IMR-90 (cell line): ENCODE data around the gene UBR4. TPM values are rescaled to one million over a fixed set of nuclear protein-coding genes. Genes with fewer than 3 reads are reported as not detected.

Source experiments
- ATAC-seq: fragments of 200-7000 bp; cut with Tn5 transposase; 2 replicates; pipeline ENCODE4 v1.9.1; 2020; ENCODE audit warnings: low read depth, mild to moderate bottlenecking, moderate library complexity
- BruUV-seq: library from RNA; stranded (reverse); fragments of 400-500 nt; replicated peaks from 2 replicates; lab custom pipeline; 2021; lab: Mats Ljungman, UMichigan
- CTCF ChIA-PET: fragments of 300-600 bp; formaldehyde crosslinking; extraction: SDS; loops from one replicate; lab custom pipeline; 2021; ENCODE audit warnings: antibody characterized with exemption; lab: Yijun Ruan, JAX
- POLR2A ChIA-PET: fragments of 300-600 bp; sonication (Branson Sonifier 250); formaldehyde crosslinking; loops from one replicate; lab custom pipeline; 2022; ENCODE audit warnings: antibody characterized with exemption; ENCODE audit not compliant: unreplicated experiment; lab: Charles Lee
- DNase-seq: peaks from one replicate; pipeline ENCODE4 v3.0.0; 2013
- H2AFZ ChIP-seq: replicated peaks from 2 replicates; pipeline ENCODE3; 2013; ENCODE audit warnings: low read length, mild to moderate bottlenecking; ENCODE audit not compliant: poor library complexity
- H2AK5ac ChIP-seq: 2 replicates; pipeline ENCODE4 v1.6.1; 2013; ENCODE audit warnings: low read depth, low read length, inconsistent platforms
- H2AK9ac ChIP-seq: replicated peaks from 2 replicates; pipeline ENCODE3; 2013; ENCODE audit warnings: mild to moderate bottlenecking, low read depth, low read length, moderate library complexity; ENCODE audit not compliant: poor library complexity
- H2BK120ac ChIP-seq: 2 replicates; pipeline ENCODE4 v1.6.1; 2013; ENCODE audit warnings: low read depth, low read length, inconsistent platforms
- H2BK15ac ChIP-seq: 3 replicates; pipeline ENCODE4 v1.6.1; 2013; ENCODE audit warnings: low read depth, low read length, inconsistent platforms
- H2BK20ac ChIP-seq: 2 replicates; pipeline ENCODE4 v1.6.1; 2013; ENCODE audit warnings: low read depth, mild to moderate bottlenecking, inconsistent platforms, low read length, moderate library complexity
- H2BK5ac ChIP-seq: 2 replicates; pipeline ENCODE4 v1.6.1; 2013; ENCODE audit warnings: mild to moderate bottlenecking, low read depth, low read length, inconsistent platforms; ENCODE audit not compliant: poor library complexity, severe bottlenecking
- H3K14ac ChIP-seq: replicated peaks from 2 replicates; pipeline ENCODE4 v1.6.1; 2013; ENCODE audit warnings: low read depth, low read length, inconsistent platforms
- H3K18ac ChIP-seq: 2 replicates; pipeline ENCODE4 v1.6.1; 2013; ENCODE audit warnings: low read depth, low read length, control low read depth
- H3K23ac ChIP-seq: 2 replicates; pipeline ENCODE4 v1.6.1; 2013; ENCODE audit warnings: low read depth, low read length, inconsistent platforms
- H3K27ac ChIP-seq: 2 replicates; pipeline ENCODE4 v1.5.1; 2013; ENCODE audit warnings: mild to moderate bottlenecking, control low read depth, low read length; ENCODE audit not compliant: insufficient read depth
- H3K27me3 ChIP-seq: 2 replicates; pipeline ENCODE4 v1.6.1; 2013; ENCODE audit warnings: low read length; ENCODE audit not compliant: control insufficient read depth, insufficient read depth
- H3K36me3 ChIP-seq: 2 replicates; pipeline ENCODE4 v1.6.1; 2013; ENCODE audit warnings: low read length, mixed read lengths; ENCODE audit not compliant: control insufficient read depth, insufficient read depth
- H3K4ac ChIP-seq: 2 replicates; pipeline ENCODE4 v1.6.1; 2013; ENCODE audit warnings: low read depth, low read length, inconsistent platforms
- H3K4me1 ChIP-seq: 2 replicates; pipeline ENCODE4 v1.6.1; 2013; ENCODE audit warnings: low read length, mixed read lengths; ENCODE audit not compliant: control insufficient read depth, insufficient read depth
- H3K4me2 ChIP-seq: 2 replicates; pipeline ENCODE4 v1.6.1; 2013; ENCODE audit warnings: low read depth, mild to moderate bottlenecking, control low read depth, low read length, moderate library complexity
- H3K4me3 ChIP-seq: 2 replicates; pipeline ENCODE4 v1.5.1; 2013; ENCODE audit warnings: low read depth, mild to moderate bottlenecking, control low read depth, low read length, moderate library complexity; ENCODE audit not compliant: insufficient read depth
- H3K56ac ChIP-seq: 2 replicates; pipeline ENCODE4 v1.6.1; 2013; ENCODE audit warnings: low read length, inconsistent platforms; ENCODE audit not compliant: insufficient read depth; ENCODE audit errors: extremely low read depth
- H3K79me1 ChIP-seq, 2 experiments: 2 replicates each; pipeline ENCODE4 v1.6.1; 2013; ENCODE audit warnings: low read length in 2 of 2, inconsistent platforms in 1 of 2, low read depth in 1 of 2
- H3K9ac ChIP-seq: 2 replicates; pipeline ENCODE4 v1.6.1; 2013; ENCODE audit warnings: low read depth, low read length, control low read depth
- H3K9me1 ChIP-seq: 2 replicates; pipeline ENCODE4 v1.6.1; 2013; ENCODE audit warnings: low read length, inconsistent platforms; ENCODE audit not compliant: insufficient read depth
- H3K9me3 ChIP-seq: 2 replicates; pipeline ENCODE4 v1.6.1; 2013; ENCODE audit warnings: low read length; ENCODE audit not compliant: control insufficient read depth, insufficient read depth
- H4K20me1 ChIP-seq: 2 replicates; pipeline ENCODE4 v1.6.1; 2013; ENCODE audit warnings: low read length, inconsistent platforms; ENCODE audit not compliant: insufficient read depth
- H4K5ac ChIP-seq: 2 replicates; pipeline ENCODE4 v1.6.1; 2013; ENCODE audit warnings: mild to moderate bottlenecking, low read depth, low read length, control low read depth
- H4K8ac ChIP-seq, 2 experiments: 2 replicates each; pipeline ENCODE4 v1.6.1; 2013; ENCODE audit warnings: low read depth in 2 of 2, low read length in 2 of 2, control low read depth in 1 of 2, inconsistent platforms in 1 of 2
- H4K91ac ChIP-seq: 2 replicates; pipeline ENCODE4 v1.6.1; 2013; ENCODE audit warnings: low read depth, low read length, inconsistent platforms; ENCODE audit not compliant: insufficient read depth
- BHLHE40 ChIP-seq: fragments of 150-350 bp; IDR thresholded peaks from 2 replicates; pipeline ENCODE4 v1.6.1; 2016; ENCODE audit warnings: mild to moderate bottlenecking, low read depth, low read length
- CEBPB ChIP-seq: IDR thresholded peaks from 2 replicates; pipeline ENCODE4 v1.6.1; 2012; ENCODE audit warnings: low read depth, low read length, improper control_type of control experiment
- CHD1 ChIP-seq: IDR thresholded peaks from 2 replicates; pipeline ENCODE4 v1.6.1; 2012; ENCODE audit warnings: low read depth, low read length, improper control_type of control experiment
- ELK1 ChIP-seq: fragments of 150-350 bp; IDR thresholded peaks from 2 replicates; pipeline ENCODE4 v1.6.1; 2016; ENCODE audit warnings: low read depth, mild to moderate bottlenecking, low read length, moderate library complexity, borderline replicate concordance
- FOS ChIP-seq: fragments of 150-350 bp; IDR thresholded peaks from 2 replicates; pipeline ENCODE4 v1.6.1; 2016; ENCODE audit warnings: low read depth, low read length
- MAZ ChIP-seq: IDR thresholded peaks from 2 replicates; pipeline ENCODE4 v1.6.1; 2012; ENCODE audit warnings: low read depth, mild to moderate bottlenecking, low read length, improper control_type of control experiment, moderate library complexity, borderline replicate concordance
- MXI1 ChIP-seq: IDR thresholded peaks from 2 replicates; pipeline ENCODE4 v1.6.1; 2012; ENCODE audit warnings: low read depth, mild to moderate bottlenecking, low read length, moderate library complexity, borderline replicate concordance
- NFE2L2 ChIP-seq: fragments of 150-350 bp; IDR thresholded peaks from 2 replicates; pipeline ENCODE4 v1.6.1; 2016; ENCODE audit warnings: low read depth, mild to moderate bottlenecking, low read length
- POLR2A ChIP-seq: IDR thresholded peaks from 2 replicates; pipeline ENCODE4 v1.6.1; 2012; ENCODE audit warnings: mild to moderate bottlenecking, low read depth, low read length
- RAD21 ChIP-seq: IDR thresholded peaks from 2 replicates; pipeline ENCODE4 v1.6.1; 2012; ENCODE audit warnings: low read length, improper control_type of control experiment
- RCOR1 ChIP-seq: IDR thresholded peaks from 2 replicates; pipeline ENCODE4 v1.6.1; 2012; ENCODE audit warnings: mild to moderate bottlenecking, low read length, improper control_type of control experiment; ENCODE audit not compliant: insufficient replicate concordance
- RFX5 ChIP-seq: IDR thresholded peaks from 2 replicates; pipeline ENCODE4 v1.8.0; 2012; ENCODE audit warnings: low read depth, mild to moderate bottlenecking, low read length, moderate library complexity
- SMC3 ChIP-seq: fragments of 150-350 bp; IDR thresholded peaks from 2 replicates; pipeline ENCODE4 v1.6.1; 2016; ENCODE audit warnings: low read depth, mild to moderate bottlenecking, antibody characterized with exemption, low read length, moderate library complexity
- USF2 ChIP-seq: fragments of 150-350 bp; IDR thresholded peaks from 2 replicates; pipeline ENCODE4 v1.6.1; 2017; ENCODE audit warnings: mild to moderate bottlenecking, antibody characterized with exemption, low read length, low read depth
- WGBS, 2 experiments: methylation state at CpG; one replicate each; pipeline versions ENCODE4 v1.1.5 to v1.1.7; 2013; ENCODE audit warnings: missing lambda C conversion rate in 2 of 2; ENCODE audit not compliant: insufficient read length in 1 of 2; ENCODE audit errors: extremely low coverage in 2 of 2; 5-methylcytosine and 5-hydroxymethylcytosine counted together
- dilution Hi-C: fragments of 300-500 bp; cut with HindIII; formaldehyde crosslinking; loops from one replicate; pipeline ENCODE4 v1.14.3; 2018; ENCODE audit warnings: low sequenced_read_pairs; ENCODE audit not compliant: unreplicated experiment
- in situ Hi-C: fragments of 300-500 bp; cut with MboI; formaldehyde crosslinking; loops from 3 replicates; pipeline ENCODE4 v1.14.3; 2019; ENCODE audit warnings: low sequenced_read_pairs, inconsistent platforms, mixed read lengths
- intact Hi-C: fragments of 100-400 bp; cut with micrococcal nuclease; formaldehyde crosslinking; loops from 2 replicates; pipeline ENCODE4 v1.10.0; 2022
- polyA plus RNA-seq, 3 experiments: library from polyadenylated mRNA; depleted of rRNA; stranded (reverse); fragments of >200 nt; gene quantifications; 2 replicates each; pipeline ENCODE4 v1.2.3, GENCODE V29; 2012; ENCODE audit warnings: low replicate concordance in 1 of 3
- total RNA-seq: library from RNA; depleted of rRNA; stranded (reverse); fragments of >200 nt; gene quantifications from 2 replicates; pipeline ENCODE4 v1.2.3, GENCODE V29; 2012
- TF ChIP-seq, protein P1 (sequence below): conservative IDR thresholded peaks from 2 replicates; pipeline ENCODE4 v1.5.1; 2012; ENCODE audit warnings: mild to moderate bottlenecking, low read depth, low read length, improper control_type of control experiment

The UBR4 gene
- total and polyA plus RNA-seq, 2 of the 4 experiments (the other 2 are of a cell fraction): 87.8 to 121 TPM

DNA sequence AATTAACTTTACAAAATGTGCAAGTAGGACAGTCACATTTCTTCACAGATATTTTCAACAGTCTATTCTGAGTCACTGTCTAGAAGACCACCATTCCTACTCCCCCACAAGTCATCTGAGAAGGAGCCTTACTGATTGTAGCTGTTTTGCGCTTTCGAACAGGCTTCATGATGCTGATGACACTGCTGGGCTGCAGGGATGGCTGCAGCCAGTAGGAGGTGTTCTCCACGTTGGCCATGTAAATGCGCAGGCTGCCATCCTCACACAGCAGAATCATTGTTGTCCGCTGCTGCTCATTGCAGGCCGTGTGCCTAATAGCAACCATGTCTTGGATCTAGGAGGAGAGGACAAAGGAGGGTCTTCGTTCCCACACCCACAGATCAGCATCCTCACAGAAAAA, 56.9 kb downstream of the UBR4 start:
- Histone ChIP-seq H3K9me3 (no peaks in the 10 kb centered on the region), H3K36me3 (peaks cover 83% of the 10 kb centered on the region), H3K14ac (no peak overlapping the region), H2BK20ac (no peak overlapping the region), H3K79me1 (peaks cover 42 to 45% of the 10 kb centered on the region in 2 experiments), H3K4me2 (no peak overlapping the region), H2BK120ac (no peak overlapping the region), H3K27me3 (no peaks in the 10 kb centered on the region), H2BK15ac (no peak overlapping the region), H4K5ac (no peak overlapping the region), H2AFZ (no peak overlapping the region), H4K91ac (no peak overlapping the region), H4K8ac (no peak overlapping the region), H3K9me1 (peaks cover 3% of the 10 kb centered on the region; the same call in 1 of the 2 replicates), H3K27ac (no peak overlapping the region), H3K4me1 (no peaks in the 10 kb centered on the region), H2AK5ac (no peak overlapping the region), H3K56ac (no peak overlapping the region), H2BK5ac (no peak overlapping the region), H3K18ac (no peak overlapping the region), H3K23ac (no peak overlapping the region), H2AK9ac (no peak overlapping the region), H3K4me3 (no peak overlapping the region), H3K4ac (no peak overlapping the region), H3K9ac (no peak overlapping the region), H4K20me1 (no peaks in the 10 kb centered on the region)
- ATAC-seq: no peak
- in situ Hi-C loops (loop anchor here (10.0 kb wide), 1 partner anchor 48 kb away; no protein-coding TSS in a partner anchor), dilution Hi-C loops (no loop called here), intact Hi-C loops (no loop called here)
- WGBS, 2 experiments: no CpG with 5 or more reads among the region's 7 CpGs
- BruUV-seq: no TSS peak
- POLR2A ChIA-PET: no interaction called here
- CTCF ChIA-PET: no interaction called here
- TF ChIP-seq NFE2L2 (no peak), USF2 (no peak), CHD1 (no peak), CEBPB (no peak), SMC3 (no peak), RAD21 (no peak), MXI1 (no peak), MAZ (no peak), ELK1 (no peak), FOS (no peak), BHLHE40 (no peak), RCOR1 (no peak), RFX5 (no peak), POLR2A (no peak)
- TF ChIP-seq, protein P1, sequence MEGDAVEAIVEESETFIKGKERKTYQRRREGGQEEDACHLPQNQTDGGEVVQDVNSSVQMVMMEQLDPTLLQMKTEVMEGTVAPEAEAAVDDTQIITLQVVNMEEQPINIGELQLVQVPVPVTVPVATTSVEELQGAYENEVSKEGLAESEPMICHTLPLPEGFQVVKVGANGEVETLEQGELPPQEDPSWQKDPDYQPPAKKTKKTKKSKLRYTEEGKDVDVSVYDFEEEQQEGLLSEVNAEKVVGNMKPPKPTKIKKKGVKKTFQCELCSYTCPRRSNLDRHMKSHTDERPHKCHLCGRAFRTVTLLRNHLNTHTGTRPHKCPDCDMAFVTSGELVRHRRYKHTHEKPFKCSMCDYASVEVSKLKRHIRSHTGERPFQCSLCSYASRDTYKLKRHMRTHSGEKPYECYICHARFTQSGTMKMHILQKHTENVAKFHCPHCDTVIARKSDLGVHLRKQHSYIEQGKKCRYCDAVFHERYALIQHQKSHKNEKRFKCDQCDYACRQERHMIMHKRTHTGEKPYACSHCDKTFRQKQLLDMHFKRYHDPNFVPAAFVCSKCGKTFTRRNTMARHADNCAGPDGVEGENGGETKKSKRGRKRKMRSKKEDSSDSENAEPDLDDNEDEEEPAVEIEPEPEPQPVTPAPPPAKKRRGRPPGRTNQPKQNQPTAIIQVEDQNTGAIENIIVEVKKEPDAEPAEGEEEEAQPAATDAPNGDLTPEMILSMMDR: no peak
- no peak for DNase-seq
